Activated naive CD8-positive, alpha-beta T cell treated with anti-CD3 and anti-CD28 coated beads, Interleukin-2, amount 50 U/mL, for 24 hours (primary cell): ENCODE results near the gene CBL.

ENCODE experiments used
- ATAC-seq: fragments of 150-1000 bp; cut with Tn5 transposase; one replicate; pipeline ENCODE4 v1.10.0; 2021
- DNase-seq: peaks from one replicate; pipeline ENCODE4 v3.0.0; 2021
- H3K27ac Mint-ChIP-seq: one replicate; pipeline ENCODE4 v1.8.0; 2021; ENCODE audit warnings: mild to moderate bottlenecking, mixed read lengths
- H3K27me3 Mint-ChIP-seq: one replicate; pipeline ENCODE4 v1.8.0; 2021; ENCODE audit warnings: mixed read lengths
- H3K36me3 Mint-ChIP-seq: one replicate; pipeline ENCODE4 v1.8.0; 2021; ENCODE audit warnings: low read depth, mixed read lengths
- H3K4me1 Mint-ChIP-seq: one replicate; pipeline ENCODE4 v1.8.0; 2021; ENCODE audit warnings: mixed read lengths
- H3K4me3 Mint-ChIP-seq: one replicate; pipeline ENCODE4 v1.8.0; 2021; ENCODE audit warnings: mild to moderate bottlenecking, moderate library complexity, mixed read lengths
- H3K9me3 Mint-ChIP-seq: one replicate; pipeline ENCODE4 v1.8.0; 2021; ENCODE audit warnings: mixed read lengths

Gene CBL

DNA sequence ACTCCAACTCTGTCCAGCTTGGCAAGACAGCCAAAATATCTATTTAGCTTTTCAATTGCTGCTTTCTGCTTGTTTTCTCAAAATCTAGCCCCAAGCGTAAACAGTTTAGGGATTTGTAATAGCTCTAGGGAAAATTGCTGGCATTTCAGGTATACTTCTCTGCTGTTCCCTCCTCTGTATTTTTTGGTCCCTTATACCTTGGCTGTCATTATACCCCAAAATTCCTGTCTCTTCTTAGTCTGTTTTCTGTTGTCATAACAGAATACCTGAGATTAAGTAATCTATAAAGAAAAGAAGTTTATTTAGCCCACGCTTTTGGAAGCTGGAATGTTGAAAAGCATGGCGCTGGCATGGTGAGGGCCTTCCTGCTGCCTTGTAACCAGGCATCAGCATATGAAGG, 87.3 kb downstream of the CBL start:
- Mint-ChIP-seq H3K27me3 (no peaks in the 10 kb centered on the region), H3K9me3 (no peaks in the 10 kb centered on the region), H3K36me3 (peaks cover 23% of the 10 kb centered on the region), H3K27ac (no peak overlapping the region), H3K4me3 (no peak overlapping the region), H3K4me1 (no peaks in the 10 kb centered on the region)
- DNase-seq (no peak), ATAC-seq (no peak)

DNA sequence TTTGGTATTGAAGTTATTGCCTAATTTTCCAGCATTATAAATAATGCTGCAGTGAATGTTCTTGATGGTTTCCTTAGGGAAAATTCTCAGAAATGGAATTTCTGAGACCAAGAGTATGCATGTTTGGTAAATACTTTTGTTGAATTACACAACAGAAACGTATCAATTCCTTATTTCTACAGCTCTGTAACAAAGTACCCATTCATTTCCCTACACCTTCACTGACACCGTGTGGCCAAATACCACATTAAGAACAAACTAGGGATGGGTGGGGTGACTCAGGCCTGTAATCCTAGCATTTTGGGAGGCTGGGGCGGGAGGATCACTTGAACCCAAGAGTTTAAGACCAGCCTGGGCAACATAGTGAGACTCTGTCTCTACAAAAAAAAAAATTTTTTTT, 89.0 kb downstream of the CBL start:
- no peaks in the 10 kb centered on the region for H3K4me1 Mint-ChIP-seq
- H3K27ac Mint-ChIP-seq, result no peak overlapping the region
- peaks cover 26% of the 10 kb centered on the region for H3K36me3 Mint-ChIP-seq
- H3K4me3 Mint-ChIP-seq, result no peak overlapping the region
- no peaks in the 10 kb centered on the region for H3K27me3 Mint-ChIP-seq
- no peak for ATAC-seq
- no peak for DNase-seq
- no peaks in the 10 kb centered on the region for H3K9me3 Mint-ChIP-seq

GRCh38 chr11:119297938-119298337, 91.8 kb downstream of the CBL start:
- H3K27ac Mint-ChIP-seq, result no peak overlapping the region

DNA sequence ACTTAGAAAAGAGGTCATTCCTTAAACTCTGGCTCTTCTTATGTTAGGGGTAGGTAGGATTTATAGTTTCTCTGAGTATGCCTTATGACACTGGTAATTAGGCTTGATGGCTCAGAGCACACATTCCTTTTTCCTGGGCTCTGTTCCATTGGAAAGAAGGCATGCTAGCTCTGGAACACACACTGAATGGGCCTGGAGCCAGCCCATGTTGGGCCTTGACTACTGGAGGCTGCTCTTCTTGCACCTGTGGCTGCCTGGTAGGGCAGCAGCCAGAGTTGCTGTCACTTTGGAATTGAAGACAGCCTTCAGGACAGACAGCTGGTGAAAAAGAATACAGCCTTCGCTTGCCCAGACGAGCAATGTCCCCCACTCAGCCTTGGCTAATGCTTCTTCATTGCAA, 92.6 kb downstream of the CBL start:
- no peak for ATAC-seq
- no peak overlapping the region for H3K27ac Mint-ChIP-seq

More at GRCh38 chr11:119297938-119298337, 91.8 kb downstream of the CBL start:
- Mint-ChIP-seq H3K4me3 (no peak overlapping the region), H3K27me3 (no peaks in the 10 kb centered on the region), H3K4me1 (no peaks in the 10 kb centered on the region), H3K9me3 (no peaks in the 10 kb centered on the region), H3K36me3 (peaks cover 31% of the 10 kb centered on the region)
- DNase-seq (no peak), ATAC-seq (no peak)

GRCh38 chr11:119299416-119299815, 93.3 kb downstream of the CBL start:
- Mint-ChIP-seq H3K36me3 (peaks cover 43% of the 10 kb centered on the region), H3K9me3 (no peaks in the 10 kb centered on the region), H3K4me3 (no peak overlapping the region), H3K27ac (no peak overlapping the region), H3K27me3 (no peaks in the 10 kb centered on the region), H3K4me1 (no peaks in the 10 kb centered on the region)
- ATAC-seq, result no peak
- no peak for DNase-seq

More for the DNA sequence above, 92.6 kb downstream of the CBL start:
- H3K27me3 Mint-ChIP-seq, result no peaks in the 10 kb centered on the region
- no peak overlapping the region for H3K4me3 Mint-ChIP-seq
- H3K9me3 Mint-ChIP-seq, result no peaks in the 10 kb centered on the region
- H3K36me3 Mint-ChIP-seq, result peaks cover 36% of the 10 kb centered on the region
- H3K4me1 Mint-ChIP-seq, result no peaks in the 10 kb centered on the region
- DNase-seq, result no peak

GRCh38 chr11:119300198-119300964, 94.2 kb downstream of the CBL start:
- H3K27me3 Mint-ChIP-seq, result no peaks in the 10 kb centered on the region
- peaks cover 46% of the 10 kb centered on the region for H3K36me3 Mint-ChIP-seq
- H3K4me3 Mint-ChIP-seq, result no peak overlapping the region
- no peak overlapping the region for H3K27ac Mint-ChIP-seq
- DNase-seq (no peak), ATAC-seq (no peak)
- H3K9me3 Mint-ChIP-seq, result no peaks in the 10 kb centered on the region
- peaks cover 7% of the 10 kb centered on the region for H3K4me1 Mint-ChIP-seq

- H3K4me1 Mint-ChIP-seq, result peaks cover 29% of the 10 kb centered on the region
- DNase-seq (no peak), ATAC-seq (no peak)
- no peaks in the 10 kb centered on the region for H3K9me3 Mint-ChIP-seq
- peaks cover 41% of the 10 kb centered on the region for H3K36me3 Mint-ChIP-seq
- H3K27ac Mint-ChIP-seq, result no peak overlapping the region
- H3K27me3 Mint-ChIP-seq, result no peaks in the 10 kb centered on the region
- no peak overlapping the region for H3K4me3 Mint-ChIP-seq
Observed at GRCh38 chr11:119303227-119303718, 97.1 kb downstream of the CBL start.

GRCh38 chr11:119305556-119306372, 99.6 kb downstream of the CBL start:
- no peaks in the 10 kb centered on the region for H3K27me3 Mint-ChIP-seq
- peaks cover 32% of the 10 kb centered on the region for H3K36me3 Mint-ChIP-seq
- peak overlapping the region; percentile 97 for H3K27ac Mint-ChIP-seq
- peak overlapping the region; percentile 57 for H3K4me3 Mint-ChIP-seq
- peaks cover 29% of the 10 kb centered on the region for H3K4me1 Mint-ChIP-seq
- no peaks in the 10 kb centered on the region for H3K9me3 Mint-ChIP-seq
- no peak for DNase-seq
- peak; percentile 31 for ATAC-seq

DNA sequence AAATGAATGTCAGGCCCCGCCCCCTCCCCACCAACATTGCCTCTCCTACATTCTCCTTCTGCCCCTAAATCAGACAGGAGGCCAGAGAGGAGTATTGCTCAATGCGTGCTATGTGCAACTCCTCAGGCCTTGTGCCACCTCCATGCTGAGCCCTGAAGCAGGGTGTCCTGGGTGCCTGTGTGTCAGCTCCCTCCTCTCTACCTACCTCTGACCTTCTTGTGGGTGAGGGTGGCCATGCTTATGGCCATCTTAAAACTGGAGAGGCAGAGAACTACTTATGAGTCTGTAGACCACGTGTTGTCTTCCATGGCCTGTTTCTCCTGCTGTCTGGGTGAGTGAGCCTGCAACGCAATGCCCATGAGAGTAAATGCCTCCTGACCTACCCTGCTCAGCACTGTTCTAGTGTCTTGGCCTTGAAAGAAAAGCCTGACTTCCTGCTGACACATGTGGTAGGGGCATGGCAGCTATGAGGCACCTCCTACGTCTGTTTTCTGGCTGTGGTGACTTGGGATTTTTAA, 100.3 kb downstream of the CBL start:
- H3K27me3 Mint-ChIP-seq, result no peaks in the 10 kb centered on the region
- H3K4me1 Mint-ChIP-seq, result peaks cover 29% of the 10 kb centered on the region
- H3K9me3 Mint-ChIP-seq, result no peaks in the 10 kb centered on the region
- DNase-seq, result peak; percentile 33
- ATAC-seq, result peak; percentile 89
- H3K27ac Mint-ChIP-seq, result peak overlapping the region; percentile 97
- H3K4me3 Mint-ChIP-seq, result peak overlapping the region; percentile 57
- H3K36me3 Mint-ChIP-seq, result peaks cover 28% of the 10 kb centered on the region

- Mint-ChIP-seq H3K9me3 (no peaks in the 10 kb centered on the region), H3K36me3 (peaks cover 23% of the 10 kb centered on the region), H3K27ac (peak overlapping the region; percentile 97), H3K4me1 (peaks cover 29% of the 10 kb centered on the region), H3K4me3 (no peak overlapping the region), H3K27me3 (no peaks in the 10 kb centered on the region)
- ATAC-seq (no peak), DNase-seq (no peak)
Observed at GRCh38 chr11:119307219-119307618, 101.1 kb downstream of the CBL start.

- Mint-ChIP-seq H3K27ac (no peak overlapping the region), H3K4me1 (peaks cover 29% of the 10 kb centered on the region), H3K4me3 (no peak overlapping the region), H3K9me3 (no peaks in the 10 kb centered on the region), H3K27me3 (no peaks in the 10 kb centered on the region), H3K36me3 (peaks cover 23% of the 10 kb centered on the region)
- DNase-seq (no peak), ATAC-seq (no peak)
Observed at GRCh38 chr11:119307974-119308373, 101.8 kb downstream of the CBL start.

DNA sequence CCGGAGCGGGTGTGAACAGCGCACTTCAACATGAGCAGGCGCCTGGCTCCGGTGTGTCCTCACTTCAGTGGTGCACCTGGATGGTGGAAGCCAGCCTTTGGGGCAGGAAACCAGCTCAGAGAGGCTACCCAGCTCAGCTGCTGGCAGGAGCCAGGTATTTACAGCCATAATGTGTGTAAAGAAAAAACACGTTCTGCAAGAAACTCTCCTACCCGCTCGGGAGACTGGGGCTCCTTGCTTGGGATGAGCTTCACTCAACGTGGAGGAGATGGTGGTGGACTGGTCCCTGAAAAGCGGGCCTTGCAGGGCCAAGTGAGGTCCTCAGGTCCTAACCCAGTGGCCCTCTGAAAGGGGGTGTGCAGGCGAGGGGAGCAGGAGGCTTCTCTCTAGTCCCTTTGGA, 103.3 kb downstream of the CBL start:
- DNase-seq, result no peak
- Mint-ChIP-seq H3K4me1 (peaks cover 29% of the 10 kb centered on the region), H3K9me3 (no peaks in the 10 kb centered on the region), H3K36me3 (peaks cover 9% of the 10 kb centered on the region), H3K4me3 (no peak overlapping the region), H3K27ac (no peak overlapping the region), H3K27me3 (no peaks in the 10 kb centered on the region)
- ATAC-seq, result no peak

DNA sequence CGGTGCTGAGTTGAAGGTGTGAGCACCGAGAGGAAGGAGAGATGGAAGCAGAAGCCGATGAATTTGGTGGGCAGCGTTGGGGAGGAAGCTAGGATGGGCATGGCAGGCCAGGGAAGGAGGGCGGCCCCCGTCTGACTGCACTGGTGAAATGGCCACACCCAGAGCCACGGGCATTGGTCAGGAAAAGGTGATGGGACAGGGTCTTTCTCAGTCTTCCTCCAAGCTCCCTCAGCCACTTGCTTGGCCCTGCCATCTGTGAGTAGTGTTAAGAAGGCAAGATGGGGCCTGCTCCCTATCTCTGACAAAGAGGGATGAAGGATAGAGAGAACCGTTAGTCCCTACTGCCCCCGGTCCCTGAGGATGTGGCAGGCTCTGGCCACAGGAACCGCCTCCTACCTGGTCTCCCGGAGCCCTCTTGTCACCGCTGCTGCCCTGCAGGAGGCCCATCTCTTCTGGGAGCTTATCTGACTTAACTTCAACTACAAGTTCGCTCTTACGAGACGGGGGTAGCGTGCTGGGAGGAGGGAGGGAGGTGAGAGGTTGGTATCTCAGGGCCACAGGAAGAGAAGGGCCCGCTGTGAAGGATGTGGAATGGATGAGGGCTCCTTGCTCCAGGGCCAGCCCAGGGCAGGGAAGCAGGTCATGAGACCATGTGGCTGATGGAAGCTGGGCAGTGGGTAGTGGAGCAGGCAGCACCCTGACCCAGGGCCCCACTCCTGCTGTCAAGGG, 104.0 kb downstream of the CBL start:
- peaks cover 8% of the 10 kb centered on the region for H3K36me3 Mint-ChIP-seq
- H3K4me3 Mint-ChIP-seq, result no peak overlapping the region
- peaks cover 24% of the 10 kb centered on the region for H3K4me1 Mint-ChIP-seq
- no peaks in the 10 kb centered on the region for H3K27me3 Mint-ChIP-seq
- no peak for ATAC-seq
- no peak overlapping the region for H3K27ac Mint-ChIP-seq
- DNase-seq, result no peak
- H3K9me3 Mint-ChIP-seq, result no peaks in the 10 kb centered on the region

- Mint-ChIP-seq H3K36me3 (peaks cover 5% of the 10 kb centered on the region), H3K27me3 (no peaks in the 10 kb centered on the region), H3K27ac (no peak overlapping the region), H3K4me1 (peaks cover 24% of the 10 kb centered on the region), H3K4me3 (no peak overlapping the region), H3K9me3 (no peaks in the 10 kb centered on the region)
- no peak for DNase-seq
- ATAC-seq, result no peak
Observed at GRCh38 chr11:119310682-119311052, 104.5 kb downstream of the CBL start.
